KMS-11 (cell line): ENCODE results near the gene GPR171.

Source experiments
- H2AFZ ChIP-seq: fragments of 200-600 bp; sonication (generic); 2 replicates; pipeline ENCODE4 v1.6.1; 2016; ENCODE audit warnings: antibody characterized with exemption, mixed run types, low read depth
- H3K27ac ChIP-seq: fragments of 200-600 bp; sonication (generic); 2 replicates; pipeline ENCODE4 v1.6.1; 2016; ENCODE audit warnings: mild to moderate bottlenecking, mixed run types
- H3K27me3 ChIP-seq: fragments of 200-600 bp; sonication (generic); 2 replicates; pipeline ENCODE4 v1.6.1; 2017; ENCODE audit warnings: mild to moderate bottlenecking, low read depth, mixed run types, moderate library complexity; ENCODE audit not compliant: insufficient read depth
- H3K36me3 ChIP-seq: fragments of 200-600 bp; sonication (generic); 2 replicates; pipeline ENCODE4 v1.6.1; 2017; ENCODE audit warnings: mild to moderate bottlenecking, mixed run types; ENCODE audit not compliant: insufficient read depth
- H3K4me1 ChIP-seq: fragments of 200-600 bp; sonication (generic); 2 replicates; pipeline ENCODE4 v1.6.1; 2016; ENCODE audit warnings: mild to moderate bottlenecking, low read depth, mixed run types; ENCODE audit not compliant: poor library complexity, severe bottlenecking
- H3K4me2 ChIP-seq: fragments of 200-600 bp; sonication (generic); 2 replicates; pipeline ENCODE4 v1.7.0; 2016; ENCODE audit warnings: mild to moderate bottlenecking, mixed run types
- H3K4me3 ChIP-seq: fragments of 200-600 bp; sonication (generic); IDR thresholded peaks from 2 replicates; pipeline ENCODE4 v1.6.1; 2017; ENCODE audit warnings: low read depth, low read length, mixed read lengths; ENCODE audit not compliant: insufficient read depth
- H3K79me2 ChIP-seq: fragments of 200-600 bp; sonication (generic); 2 replicates; pipeline ENCODE4 v1.6.1; 2016; ENCODE audit warnings: low read depth, mixed run types; ENCODE audit not compliant: insufficient read depth
- H3K9ac ChIP-seq: fragments of 200-600 bp; sonication (generic); 2 replicates; pipeline ENCODE4 v1.6.1; 2016; ENCODE audit warnings: mild to moderate bottlenecking, mixed run types
- H4K20me1 ChIP-seq: fragments of 200-600 bp; sonication (generic); 2 replicates; pipeline ENCODE4 v1.6.1; 2016; ENCODE audit warnings: mild to moderate bottlenecking, mixed run types; ENCODE audit not compliant: insufficient read depth
- TF ChIP-seq, protein P1 (sequence below): fragments of 200-600 bp; sonication (generic); conservative IDR thresholded peaks from 2 replicates; pipeline ENCODE4 v1.6.1; 2017; ENCODE audit warnings: low read depth, mild to moderate bottlenecking, antibody characterized with exemption, low read length, moderate library complexity, mixed read lengths

Gene GPR171

DNA sequence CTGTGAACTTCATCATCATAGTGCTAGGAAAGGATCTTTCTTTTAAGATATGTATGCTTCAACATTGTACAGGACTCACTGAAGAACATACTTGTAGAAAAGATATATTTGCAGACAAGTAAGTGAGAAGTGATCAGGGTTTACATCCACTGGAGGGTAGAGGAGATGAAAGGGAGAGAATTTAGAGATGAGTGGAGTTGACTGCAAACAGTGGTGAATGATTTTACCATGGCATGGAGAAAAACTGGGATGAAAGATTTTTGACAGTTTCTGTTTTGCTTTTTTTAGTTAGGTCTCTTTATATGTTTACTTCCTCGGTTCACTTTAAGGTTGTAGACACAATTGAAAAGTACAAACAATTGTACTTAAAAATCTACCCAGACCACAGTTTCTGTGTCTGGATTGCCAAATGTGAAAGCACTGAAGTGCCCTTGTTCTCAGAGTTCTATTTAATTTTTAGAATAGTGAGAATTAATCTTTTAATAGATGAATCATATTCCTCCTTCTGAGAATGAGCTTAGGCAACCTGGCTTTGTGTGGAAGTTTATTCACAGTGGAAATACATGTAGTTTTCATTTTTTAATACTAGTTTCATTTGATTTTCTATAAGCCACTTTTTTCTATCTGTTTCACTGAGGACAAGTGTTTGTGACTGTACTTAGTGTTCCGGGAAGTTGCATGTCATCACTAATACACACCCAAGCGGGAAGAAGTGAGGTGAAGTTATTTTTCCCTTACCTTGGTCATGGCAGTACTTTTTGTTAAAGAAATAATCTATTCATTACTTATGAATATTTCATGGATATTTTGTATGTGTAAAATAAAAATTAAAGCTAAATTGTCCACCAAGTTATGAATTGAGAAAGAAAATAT lies 1.8 kb upstream of the GPR171 start:
- H3K4me1 ChIP-seq: peaks cover 51% of the 10 kb centered on the region
- peak overlapping the region; percentile 39; the same call in 1 of the 2 replicates for H3K27ac ChIP-seq
- no peaks in the 10 kb centered on the region for H3K79me2 ChIP-seq
- no peaks in the 10 kb centered on the region for H3K36me3 ChIP-seq
- peak overlapping the region; percentile 34 for H3K4me2 ChIP-seq
- no peak overlapping the region for H3K9ac ChIP-seq
- no peaks in the 10 kb centered on the region for H3K27me3 ChIP-seq
- H3K4me3 ChIP-seq: no peak overlapping the region
- no peaks in the 10 kb centered on the region for H4K20me1 ChIP-seq
- peak overlapping the region; percentile 17; the same call in 1 of the 2 replicates for H2AFZ ChIP-seq
- TF ChIP-seq, protein P1, sequence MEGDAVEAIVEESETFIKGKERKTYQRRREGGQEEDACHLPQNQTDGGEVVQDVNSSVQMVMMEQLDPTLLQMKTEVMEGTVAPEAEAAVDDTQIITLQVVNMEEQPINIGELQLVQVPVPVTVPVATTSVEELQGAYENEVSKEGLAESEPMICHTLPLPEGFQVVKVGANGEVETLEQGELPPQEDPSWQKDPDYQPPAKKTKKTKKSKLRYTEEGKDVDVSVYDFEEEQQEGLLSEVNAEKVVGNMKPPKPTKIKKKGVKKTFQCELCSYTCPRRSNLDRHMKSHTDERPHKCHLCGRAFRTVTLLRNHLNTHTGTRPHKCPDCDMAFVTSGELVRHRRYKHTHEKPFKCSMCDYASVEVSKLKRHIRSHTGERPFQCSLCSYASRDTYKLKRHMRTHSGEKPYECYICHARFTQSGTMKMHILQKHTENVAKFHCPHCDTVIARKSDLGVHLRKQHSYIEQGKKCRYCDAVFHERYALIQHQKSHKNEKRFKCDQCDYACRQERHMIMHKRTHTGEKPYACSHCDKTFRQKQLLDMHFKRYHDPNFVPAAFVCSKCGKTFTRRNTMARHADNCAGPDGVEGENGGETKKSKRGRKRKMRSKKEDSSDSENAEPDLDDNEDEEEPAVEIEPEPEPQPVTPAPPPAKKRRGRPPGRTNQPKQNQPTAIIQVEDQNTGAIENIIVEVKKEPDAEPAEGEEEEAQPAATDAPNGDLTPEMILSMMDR: no peak

DNA sequence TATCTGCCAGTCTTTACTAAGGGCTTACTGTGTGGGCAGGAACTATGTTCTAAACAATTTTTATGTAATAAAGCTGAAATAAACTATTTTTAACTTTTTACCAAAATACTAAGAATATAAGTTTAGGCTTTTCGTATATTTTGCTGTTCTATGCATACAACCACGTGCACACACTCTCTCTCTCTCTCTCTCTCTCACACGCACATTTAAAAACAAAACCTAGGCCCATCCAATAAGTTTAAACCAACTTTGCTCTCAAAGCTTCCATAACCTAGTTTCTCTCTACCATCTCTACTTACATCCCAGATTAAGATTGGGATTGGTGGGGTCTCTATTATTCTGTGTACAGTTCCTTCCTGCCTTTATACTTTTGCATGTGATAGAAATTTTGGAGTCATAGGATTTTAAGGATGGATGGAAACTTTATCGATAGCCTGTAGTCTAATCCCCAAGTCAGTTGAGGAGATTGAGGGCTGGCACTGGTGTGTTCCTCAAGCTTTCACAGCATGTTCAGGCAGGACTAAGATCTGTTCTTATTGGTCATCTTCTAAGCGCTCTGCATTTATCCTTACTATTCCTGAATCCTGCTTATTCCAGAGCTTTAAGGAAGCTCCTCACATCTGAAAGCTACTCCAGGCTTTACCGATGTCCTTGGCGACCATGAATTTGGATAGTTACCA lies 1.8 kb downstream of the GPR171 start:
- Histone ChIP-seq H3K79me2 (no peaks in the 10 kb centered on the region), H3K4me1 (peaks cover 59% of the 10 kb centered on the region), H3K4me2 (no peak overlapping the region), H3K27me3 (no peaks in the 10 kb centered on the region), H4K20me1 (no peaks in the 10 kb centered on the region), H3K27ac (no peak overlapping the region), H3K36me3 (no peaks in the 10 kb centered on the region), H3K9ac (no peak overlapping the region), H2AFZ (no peak overlapping the region), H3K4me3 (no peak overlapping the region)
- TF ChIP-seq, protein P1: no peak

DNA sequence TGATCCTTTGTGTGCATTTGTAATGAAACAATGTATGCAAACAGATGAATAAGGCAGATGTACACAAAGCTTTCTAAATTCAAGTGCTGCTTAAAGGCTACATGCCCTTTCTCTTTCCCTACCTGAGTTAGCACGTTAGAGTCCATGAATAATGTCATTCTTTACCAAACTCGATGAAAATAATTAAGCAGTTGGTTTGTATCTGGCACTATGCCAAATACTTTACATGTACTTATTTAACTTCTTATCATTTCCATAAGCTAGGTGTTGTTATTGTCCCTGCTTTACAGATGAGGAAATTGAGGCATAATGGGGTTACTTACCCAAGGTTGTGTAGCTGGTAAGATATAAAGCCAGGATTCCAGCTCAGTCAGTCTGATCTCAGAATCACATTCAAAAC lies 2.4 kb downstream of the GPR171 start:
- Histone ChIP-seq H3K27ac (no peak overlapping the region), H3K27me3 (no peaks in the 10 kb centered on the region), H3K36me3 (no peaks in the 10 kb centered on the region), H4K20me1 (no peaks in the 10 kb centered on the region), H3K79me2 (no peaks in the 10 kb centered on the region), H3K4me3 (no peak overlapping the region), H3K4me1 (peaks cover 53% of the 10 kb centered on the region), H3K4me2 (no peak overlapping the region), H3K9ac (no peak overlapping the region), H2AFZ (no peak overlapping the region)
- TF ChIP-seq, protein P1: no peak

DNA sequence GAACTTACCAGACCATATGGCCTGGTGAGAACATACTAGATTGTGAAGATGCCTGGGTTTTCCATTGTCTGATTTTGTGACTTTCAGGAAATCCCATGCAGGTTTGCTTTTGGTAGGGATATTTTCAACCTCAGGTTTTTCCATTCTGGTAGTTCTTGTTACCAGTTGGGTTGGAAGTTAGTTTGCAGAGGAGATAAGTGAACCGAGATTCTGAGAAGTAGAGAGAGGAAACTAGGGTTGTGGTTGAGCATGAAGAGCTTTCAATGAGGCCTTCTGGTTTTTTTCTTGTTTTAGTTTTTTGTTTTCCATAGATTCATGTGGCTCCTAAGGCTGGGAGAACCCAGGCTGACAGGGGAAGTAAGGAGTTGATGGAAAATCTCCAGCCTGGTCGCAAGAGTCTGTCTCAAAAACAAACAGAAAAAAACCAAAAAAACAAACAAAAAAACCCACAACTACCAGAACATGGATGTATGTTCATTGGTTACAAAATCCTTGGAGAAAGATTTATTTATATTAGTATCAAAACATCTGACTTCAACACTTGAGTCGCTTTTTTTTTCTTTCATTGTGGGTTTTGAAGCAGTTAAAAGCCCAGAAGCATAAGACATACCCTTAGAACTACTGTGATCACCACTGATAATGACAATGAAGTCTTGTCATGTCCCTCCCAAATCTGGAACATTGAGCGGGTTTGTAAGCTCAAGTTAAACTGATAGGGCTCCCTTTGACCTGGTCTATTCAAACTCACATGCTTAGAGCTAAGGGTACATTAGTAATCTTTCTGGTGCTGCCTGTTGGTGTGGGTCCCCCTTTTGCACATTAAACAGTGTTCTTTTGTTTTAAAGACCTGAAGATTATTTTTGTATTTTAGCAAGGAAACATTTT lies 3.2 kb downstream of the GPR171 start:
- H3K4me2 ChIP-seq: no peak overlapping the region; the same call in 1 of the 2 replicates
- TF ChIP-seq, protein P1: no peak

More for the DNA sequence above, 3.2 kb downstream of the GPR171 start:
- Histone ChIP-seq H3K9ac (no peak overlapping the region), H4K20me1 (no peaks in the 10 kb centered on the region), H3K4me3 (no peak overlapping the region), H3K36me3 (no peaks in the 10 kb centered on the region), H3K79me2 (no peaks in the 10 kb centered on the region), H3K27ac (no peak overlapping the region), H3K27me3 (no peaks in the 10 kb centered on the region), H2AFZ (no peak overlapping the region), H3K4me1 (peaks cover 45% of the 10 kb centered on the region)
